ENCODE measurements around the gene SHROOM3.

SHROOM3 gene

GRCh38 chr4:76595435-76595834 is 160.4 kb downstream of the SHROOM3 start:
- H2BK12ac ChIP-seq (ENCODE audit: low read length in 2 of 2) = no peak overlapping the region
- WGBS = no CpG with 5 or more reads among the region's 1 CpG
- peaks cover 2% of the 10 kb centered on the region for H3K4me1 ChIP-seq (ENCODE audit: control insufficient read depth, insufficient read depth, low read depth, low read length)
- H3K4ac ChIP-seq (ENCODE audit: low read depth in 1 of 2, low read length in 2 of 2) = no peak overlapping the region
- no peak overlapping the region for H3K18ac ChIP-seq (ENCODE audit: low read depth in 1 of 2, low read length in 2 of 2)
- no peak overlapping the region for H2BK15ac ChIP-seq (ENCODE audit: low read depth, poor library complexity, severe bottlenecking)
- no peak overlapping the region for H2BK120ac ChIP-seq (ENCODE audit: low read depth, low read length)
- no peak overlapping the region for H3K9ac ChIP-seq (ENCODE audit: low read length)
- H4K8ac ChIP-seq (ENCODE audit: low read length) = no peak overlapping the region
- H4K91ac ChIP-seq (ENCODE audit: low read length) = no peak overlapping the region
- no peaks in the 10 kb centered on the region for H3K36me3 ChIP-seq (ENCODE audit: control insufficient read depth in 1 of 2, insufficient read depth in 2 of 2, low read depth in 1 of 2, low read length in 2 of 2)
- H2AFZ ChIP-seq (ENCODE audit: low read depth, low read length) = no peak overlapping the region
- no peak overlapping the region for H3K4me3 ChIP-seq (ENCODE audit: insufficient read depth in 1 of 2, low read depth in 1 of 2, low read length in 2 of 2)
- H2BK5ac ChIP-seq (ENCODE audit: low read depth, low read length, poor library complexity, severe bottlenecking) = no peak overlapping the region
- no peak overlapping the region for H3K14ac ChIP-seq (ENCODE audit: low read length in 2 of 2)
- no peak overlapping the region for H3K27ac ChIP-seq (ENCODE audit: low read length, poor library complexity, severe bottlenecking)
- no peak overlapping the region for H2AK5ac ChIP-seq (ENCODE audit: low read length, severe bottlenecking)
- H3K9me3 ChIP-seq (ENCODE audit: control insufficient read depth, low read length) = no peaks in the 10 kb centered on the region
- no peaks in the 10 kb centered on the region for H3K27me3 ChIP-seq (ENCODE audit: control insufficient read depth in 1 of 2, insufficient read depth in 1 of 2, low read length in 2 of 2)
- DNase-seq = no peak
- H3K23ac ChIP-seq (ENCODE audit: low read length in 2 of 2) = no peak overlapping the region
- no peak overlapping the region for H3K4me2 ChIP-seq (ENCODE audit: low read length, poor library complexity, severe bottlenecking)
- H3K79me1 ChIP-seq (replicated peaks; ENCODE audit: low read length, poor library complexity, severe bottlenecking) = peaks cover 4% of the 10 kb centered on the region

GRCh38 chr4:76596713-76597112 is 161.7 kb downstream of the SHROOM3 start:
- Histone ChIP-seq H3K4me1 (ENCODE audit: control insufficient read depth, insufficient read depth, low read depth, low read length) (peaks cover 2% of the 10 kb centered on the region), H3K79me1 (replicated peaks; ENCODE audit: low read length, poor library complexity, severe bottlenecking) (peaks cover 4% of the 10 kb centered on the region), H3K4me3 (ENCODE audit: insufficient read depth in 1 of 2, low read depth in 1 of 2, low read length in 2 of 2) (no peak overlapping the region), H3K27me3 (ENCODE audit: control insufficient read depth in 1 of 2, insufficient read depth in 1 of 2, low read length in 2 of 2) (no peaks in the 10 kb centered on the region), H3K23ac (ENCODE audit: low read length in 2 of 2) (no peak overlapping the region), H2AFZ (ENCODE audit: low read depth, low read length) (no peak overlapping the region), H4K8ac (ENCODE audit: low read length) (no peak overlapping the region), H2BK12ac (ENCODE audit: low read length in 2 of 2) (peak overlapping the region; percentile 4 to 70), H3K9ac (ENCODE audit: low read length) (no peak overlapping the region), H2BK120ac (ENCODE audit: low read depth, low read length) (no peak overlapping the region), H3K4me2 (ENCODE audit: low read length, poor library complexity, severe bottlenecking) (no peak overlapping the region), H3K27ac (ENCODE audit: low read length, poor library complexity, severe bottlenecking) (no peak overlapping the region), H3K14ac (ENCODE audit: low read length in 2 of 2) (no peak overlapping the region), H4K91ac (ENCODE audit: low read length) (no peak overlapping the region), H3K9me3 (ENCODE audit: control insufficient read depth, low read length) (no peaks in the 10 kb centered on the region), H2AK5ac (ENCODE audit: low read length, severe bottlenecking) (no peak overlapping the region), H3K36me3 (ENCODE audit: control insufficient read depth in 1 of 2, insufficient read depth in 2 of 2, low read depth in 1 of 2, low read length in 2 of 2) (no peaks in the 10 kb centered on the region), H2BK15ac (ENCODE audit: low read depth, poor library complexity, severe bottlenecking) (no peak overlapping the region), H3K18ac (ENCODE audit: low read depth in 1 of 2, low read length in 2 of 2) (peak overlapping the region in 1 of 2 experiments; percentile 78), H3K4ac (ENCODE audit: low read depth in 1 of 2, low read length in 2 of 2) (peak overlapping the region in 1 of 2 experiments; percentile 15), H2BK5ac (ENCODE audit: low read depth, low read length, poor library complexity, severe bottlenecking) (no peak overlapping the region)
- WGBS = 99% methylated on average over 5 of the region's 5 CpGs
- no peak for DNase-seq

GRCh38 chr4:76597423-76597979 is 162.5 kb downstream of the SHROOM3 start:
- H3K18ac ChIP-seq (ENCODE audit: low read depth in 1 of 2, low read length in 2 of 2) = no peak overlapping the region
- peak; percentile 45 for DNase-seq
- no peak overlapping the region for H2AK5ac ChIP-seq (ENCODE audit: low read length, severe bottlenecking)
- H4K8ac ChIP-seq (ENCODE audit: low read length) = no peak overlapping the region
- H2BK120ac ChIP-seq (ENCODE audit: low read depth, low read length) = no peak overlapping the region
- H2AFZ ChIP-seq (ENCODE audit: low read depth, low read length) = no peak overlapping the region
- peaks cover 4% of the 10 kb centered on the region for H3K79me1 ChIP-seq (replicated peaks; ENCODE audit: low read length, poor library complexity, severe bottlenecking)
- H3K4me1 ChIP-seq (ENCODE audit: control insufficient read depth, insufficient read depth, low read depth, low read length) = peaks cover 2% of the 10 kb centered on the region
- H3K36me3 ChIP-seq (ENCODE audit: control insufficient read depth in 1 of 2, insufficient read depth in 2 of 2, low read depth in 1 of 2, low read length in 2 of 2) = no peaks in the 10 kb centered on the region
- no peak overlapping the region for H3K4me3 ChIP-seq (ENCODE audit: insufficient read depth in 1 of 2, low read depth in 1 of 2, low read length in 2 of 2)
- no peak overlapping the region for H3K23ac ChIP-seq (ENCODE audit: low read length in 2 of 2)
- H4K91ac ChIP-seq (ENCODE audit: low read length) = no peak overlapping the region
- H3K9me3 ChIP-seq (ENCODE audit: control insufficient read depth, low read length) = no peaks in the 10 kb centered on the region
- no peak overlapping the region for H3K14ac ChIP-seq (ENCODE audit: low read length in 2 of 2)
- no peak overlapping the region for H3K4me2 ChIP-seq (ENCODE audit: low read length, poor library complexity, severe bottlenecking)
- no peaks in the 10 kb centered on the region for H3K27me3 ChIP-seq (ENCODE audit: control insufficient read depth in 1 of 2, insufficient read depth in 1 of 2, low read length in 2 of 2)
- no peak overlapping the region for H2BK5ac ChIP-seq (ENCODE audit: low read depth, low read length, poor library complexity, severe bottlenecking)
- no peak overlapping the region for H3K27ac ChIP-seq (ENCODE audit: low read length, poor library complexity, severe bottlenecking)
- H2BK15ac ChIP-seq (ENCODE audit: low read depth, poor library complexity, severe bottlenecking) = no peak overlapping the region
- H3K4ac ChIP-seq (ENCODE audit: low read depth in 1 of 2, low read length in 2 of 2) = no peak overlapping the region
- WGBS = 51% methylated on average over 5 of the region's 5 CpGs
- no peak overlapping the region for H2BK12ac ChIP-seq (ENCODE audit: low read length in 2 of 2)
- no peak overlapping the region for H3K9ac ChIP-seq (ENCODE audit: low read length)

DNA sequence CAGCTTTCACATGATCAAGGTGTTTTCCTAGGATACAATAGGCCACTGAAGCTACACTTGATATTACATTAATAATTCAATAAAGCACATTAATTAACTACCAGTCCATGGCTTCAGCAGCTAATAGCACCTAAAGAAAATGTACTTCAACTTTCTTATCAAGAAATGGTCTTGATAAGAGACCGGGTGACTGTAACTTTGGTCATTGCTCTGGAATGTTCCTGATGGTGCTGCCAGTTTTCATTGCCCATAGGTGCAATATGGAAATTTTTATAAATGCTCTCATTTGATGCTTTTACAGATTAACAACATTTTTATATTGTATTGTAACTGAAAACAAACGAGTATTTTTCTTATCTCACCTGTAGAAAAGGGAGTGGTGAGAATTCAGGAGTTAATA is 165.4 kb downstream of the SHROOM3 start:
- H3K4me2 ChIP-seq (ENCODE audit: low read length, poor library complexity, severe bottlenecking) = no peak overlapping the region
- no peaks in the 10 kb centered on the region for H3K27me3 ChIP-seq (ENCODE audit: control insufficient read depth in 1 of 2, insufficient read depth in 1 of 2, low read length in 2 of 2)
- H3K4me1 ChIP-seq (ENCODE audit: control insufficient read depth, insufficient read depth, low read depth, low read length) = no peaks in the 10 kb centered on the region
- H3K36me3 ChIP-seq (ENCODE audit: control insufficient read depth in 1 of 2, insufficient read depth in 2 of 2, low read depth in 1 of 2, low read length in 2 of 2) = no peaks in the 10 kb centered on the region
- H3K9ac ChIP-seq (ENCODE audit: low read length) = no peak overlapping the region
- H3K4me3 ChIP-seq (ENCODE audit: insufficient read depth in 1 of 2, low read depth in 1 of 2, low read length in 2 of 2) = no peak overlapping the region
- H3K4ac ChIP-seq (ENCODE audit: low read depth in 1 of 2, low read length in 2 of 2) = no peak overlapping the region
- no peak overlapping the region for H2AFZ ChIP-seq (ENCODE audit: low read depth, low read length)
- no peak overlapping the region for H4K91ac ChIP-seq (ENCODE audit: low read length)
- peaks cover 4% of the 10 kb centered on the region for H3K79me1 ChIP-seq (replicated peaks; ENCODE audit: low read length, poor library complexity, severe bottlenecking)
- WGBS = 60% methylated on average over 1 of the region's 2 CpGs
- no peak overlapping the region for H4K8ac ChIP-seq (ENCODE audit: low read length)
- H2BK15ac ChIP-seq (ENCODE audit: low read depth, poor library complexity, severe bottlenecking) = no peak overlapping the region
- no peak overlapping the region for H2BK5ac ChIP-seq (ENCODE audit: low read depth, low read length, poor library complexity, severe bottlenecking)
- no peak overlapping the region for H3K14ac ChIP-seq (ENCODE audit: low read length in 2 of 2)
- H3K18ac ChIP-seq (ENCODE audit: low read depth in 1 of 2, low read length in 2 of 2) = no peak overlapping the region
- H3K27ac ChIP-seq (ENCODE audit: low read length, poor library complexity, severe bottlenecking) = no peak overlapping the region
- H2AK5ac ChIP-seq (ENCODE audit: low read length, severe bottlenecking) = no peak overlapping the region
- DNase-seq = no peak
- H3K23ac ChIP-seq (ENCODE audit: low read length in 2 of 2) = no peak overlapping the region
- no peaks in the 10 kb centered on the region for H3K9me3 ChIP-seq (ENCODE audit: control insufficient read depth, low read length)
- H2BK120ac ChIP-seq (ENCODE audit: low read depth, low read length) = no peak overlapping the region
- H2BK12ac ChIP-seq (ENCODE audit: low read length in 2 of 2) = no peak overlapping the region
